LNCAP (cell line): Measurements from ENCODE around the gene GHDC.
A peak's percentile ranks its signal among the peaks of the same experiment; 100 is the strongest.

ENCODE experiments used
- TF ChIP-seq, protein P1 (sequence below): fragments of 450-650 bp; IDR thresholded peaks from 2 replicates; pipeline ENCODE4 v1.5.1; 2017; ENCODE audit warnings: mild to moderate bottlenecking

GHDC gene

GRCh38 chr17:42188749-42189650 is 5.3 kb downstream of the GHDC start:
- TF ChIP-seq, protein P1, sequence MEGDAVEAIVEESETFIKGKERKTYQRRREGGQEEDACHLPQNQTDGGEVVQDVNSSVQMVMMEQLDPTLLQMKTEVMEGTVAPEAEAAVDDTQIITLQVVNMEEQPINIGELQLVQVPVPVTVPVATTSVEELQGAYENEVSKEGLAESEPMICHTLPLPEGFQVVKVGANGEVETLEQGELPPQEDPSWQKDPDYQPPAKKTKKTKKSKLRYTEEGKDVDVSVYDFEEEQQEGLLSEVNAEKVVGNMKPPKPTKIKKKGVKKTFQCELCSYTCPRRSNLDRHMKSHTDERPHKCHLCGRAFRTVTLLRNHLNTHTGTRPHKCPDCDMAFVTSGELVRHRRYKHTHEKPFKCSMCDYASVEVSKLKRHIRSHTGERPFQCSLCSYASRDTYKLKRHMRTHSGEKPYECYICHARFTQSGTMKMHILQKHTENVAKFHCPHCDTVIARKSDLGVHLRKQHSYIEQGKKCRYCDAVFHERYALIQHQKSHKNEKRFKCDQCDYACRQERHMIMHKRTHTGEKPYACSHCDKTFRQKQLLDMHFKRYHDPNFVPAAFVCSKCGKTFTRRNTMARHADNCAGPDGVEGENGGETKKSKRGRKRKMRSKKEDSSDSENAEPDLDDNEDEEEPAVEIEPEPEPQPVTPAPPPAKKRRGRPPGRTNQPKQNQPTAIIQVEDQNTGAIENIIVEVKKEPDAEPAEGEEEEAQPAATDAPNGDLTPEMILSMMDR = no peak

DNA sequence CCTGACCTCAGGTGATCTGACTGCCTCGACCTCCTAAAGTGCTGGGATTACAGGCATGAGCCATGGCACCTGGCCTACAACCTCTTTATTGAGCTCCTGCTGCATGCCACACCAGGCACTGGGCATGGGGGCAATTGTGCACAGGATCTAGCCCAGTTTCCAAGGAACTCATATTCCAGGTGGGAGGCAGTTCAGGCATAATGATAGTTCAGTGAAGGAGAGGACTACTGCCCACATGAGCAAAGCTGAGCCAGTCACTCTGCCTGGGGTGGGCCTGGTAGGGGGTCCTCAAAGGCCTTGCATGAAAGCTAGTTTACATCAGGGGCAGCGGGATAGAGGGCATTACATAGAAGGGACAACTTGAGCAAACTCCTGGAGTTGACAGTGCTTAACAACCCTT is 6.5 kb downstream of the GHDC start:
- TF ChIP-seq, protein P1 = no peak

DNA sequence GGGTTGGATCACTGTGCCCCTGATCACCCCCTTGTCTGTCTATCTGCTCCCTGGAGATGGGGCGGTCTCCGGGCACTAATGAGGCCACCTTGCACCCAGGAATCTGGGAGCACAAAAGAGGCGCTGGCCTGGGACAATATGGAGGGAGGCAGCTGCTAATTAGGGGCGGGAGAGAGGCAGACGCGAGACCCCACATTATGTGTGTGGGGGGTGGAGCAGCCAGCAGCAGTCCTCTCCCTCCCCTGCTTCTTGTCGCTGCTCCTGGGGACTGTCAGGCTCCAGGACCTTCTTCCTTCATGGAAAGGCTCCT is 8.7 kb downstream of the GHDC start:
- TF ChIP-seq, protein P1 = no peak

DNA sequence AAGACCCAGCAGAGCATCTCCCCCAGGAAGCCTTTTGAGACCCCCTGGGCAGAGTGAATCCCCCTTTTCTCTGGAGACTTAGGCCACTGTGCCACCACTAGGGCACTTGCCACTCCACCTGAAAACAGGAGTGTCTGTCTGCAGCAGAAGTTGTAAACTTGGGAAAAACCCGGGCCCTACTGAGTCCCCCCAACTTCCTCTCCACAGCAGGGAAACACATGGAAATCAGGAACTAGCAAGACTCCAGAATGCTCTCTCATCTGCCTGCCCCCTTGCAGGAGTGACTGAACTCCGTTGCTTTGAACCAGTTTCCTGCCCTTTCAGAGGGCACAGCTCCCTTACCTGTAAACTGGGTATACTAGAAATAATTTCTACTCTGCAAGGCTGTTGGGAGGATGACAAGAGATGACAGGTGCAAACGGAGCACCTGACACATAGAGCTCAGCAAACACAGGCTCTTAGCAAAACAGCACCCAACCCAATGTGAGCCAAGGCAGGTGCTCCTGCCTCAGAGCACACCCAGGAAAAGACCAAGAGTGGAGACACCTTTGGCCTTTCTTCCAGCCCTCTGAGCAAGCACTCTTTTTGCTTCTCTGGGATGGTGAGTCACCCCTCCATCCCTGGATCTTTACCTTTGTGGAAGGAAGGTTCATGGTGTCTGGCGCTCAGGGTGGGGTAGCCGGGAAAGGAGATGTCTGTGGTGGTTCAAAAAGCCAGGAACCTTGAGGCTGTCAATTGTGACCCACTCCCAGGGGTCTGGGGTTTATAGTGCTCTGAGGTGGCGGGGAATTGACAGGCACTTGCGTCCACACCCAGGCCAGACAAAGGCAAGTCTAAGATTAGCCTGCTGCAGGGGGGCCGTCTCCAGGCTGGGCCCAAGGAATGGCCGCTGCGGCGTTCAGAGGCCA is 9.3 kb downstream of the GHDC start, which contains the start of gene HCRT:
Gene HCRT, minus strand, starts transcription at position 740 of the 908 bp plus-strand sequence. Its CDS starts 87 bp downstream, at position 653.
- TF ChIP-seq, protein P1 = no peak

- TF ChIP-seq, protein P1 = peak; percentile 64
These were observed 10.3 kb downstream of the GHDC start for GRCh38 chr17:42183741-42184711.

DNA sequence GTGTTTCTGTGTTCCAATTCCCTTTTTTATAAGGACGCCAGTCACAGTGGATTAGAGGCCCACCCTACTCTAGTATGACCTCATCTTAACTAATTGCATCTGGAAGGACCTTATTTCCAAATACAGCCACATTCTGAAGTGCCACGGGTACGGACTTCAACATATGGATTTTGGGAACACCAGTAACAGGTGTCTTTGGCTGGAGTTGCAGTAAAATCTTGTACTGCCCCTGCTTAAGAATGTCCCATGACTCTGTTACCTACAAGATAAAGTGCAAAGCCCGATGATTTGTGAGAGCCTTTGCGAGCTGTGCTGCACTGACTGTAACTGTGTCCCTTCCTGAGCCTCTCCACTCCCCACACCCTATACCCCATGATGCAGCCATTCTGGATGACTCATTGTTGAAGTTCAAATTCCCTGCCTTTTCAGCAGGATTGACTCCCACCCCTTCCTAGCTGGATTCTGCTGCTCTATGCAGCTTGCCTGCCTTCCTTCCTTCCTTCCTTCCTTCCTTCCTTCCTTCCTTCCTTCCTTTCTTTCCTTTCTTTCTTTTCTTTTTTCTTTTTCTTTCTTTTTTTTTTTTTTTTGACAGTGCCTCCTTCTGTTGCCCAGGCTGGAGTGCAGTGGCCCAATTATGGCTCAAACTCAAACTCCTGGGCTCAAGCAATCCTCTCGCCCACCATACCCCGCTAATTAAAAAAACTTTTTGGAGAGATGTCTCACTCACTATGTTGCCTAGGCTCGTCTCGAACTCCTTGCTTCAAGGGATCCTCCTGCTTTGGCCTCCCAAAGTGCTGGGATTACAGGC is 11.2 kb downstream of the GHDC start:
- TF ChIP-seq, protein P1 = no peak
